A549 (cell line): ENCODE measurements around the gene CDKN2AIPNL. TPM values are rescaled to one million over a fixed set of nuclear protein-coding genes. Genes with fewer than 3 reads are reported as not detected.

Experiments used
- ATAC-seq, 2 experiments: fragments of 200-7000 bp in 1 of 2; fragments of >200 bp in 1 of 2; cut with Nextera tagmentation in 1 of 2; cut with Tn5 transposase in 1 of 2; 3 replicates each; pipeline versions ENCODE4 v1.8.0 to v1.9.1; 2018 to 2020; ENCODE audit warnings: mild to moderate bottlenecking in 1 of 2, moderate library complexity in 1 of 2
- CTCF ChIA-PET: fragments of 300-600 bp; sonication (Branson Sonifier 250); formaldehyde crosslinking; extraction: SDS; loops from one replicate; lab custom pipeline; 2021; ENCODE audit warnings: antibody characterized with exemption, inconsistent platforms; lab: Yijun Ruan, JAX
- POLR2A ChIA-PET: fragments of 350-600 bp; formaldehyde crosslinking; extraction: SDS; loops from one replicate; lab custom pipeline; 2021; ENCODE audit warnings: antibody characterized with exemption, inconsistent platforms; lab: Yijun Ruan, JAX
- DNase-seq, 2 experiments: peaks; one replicate each; pipeline versions ENCODE4 v3.0.0 to v3.0.0-alpha.2; 2011 to 2016; ENCODE audit warnings: low read depth in 1 of 2, low spot score in 1 of 2
- FAIRE-seq: peaks from 2 replicates; lab custom pipeline; 2011; peaks lifted over from hg19 to GRCh38; lab: Jason Lieb, UNC
- H3K27ac ChIP-seq, 2 experiments: fragments of >200 bp; sonication (Bioruptor Twin); formaldehyde crosslinking; 3 replicates each; pipeline ENCODE4 v1.5.1; 2016 to 2017
- H3K4me1 ChIP-seq: fragments of >200 bp; sonication (Bioruptor Twin); formaldehyde crosslinking; 3 replicates; pipeline ENCODE4 v1.6.1; 2016
- H3K4me2 ChIP-seq: fragments of >200 bp; sonication (Bioruptor Twin); formaldehyde crosslinking; 3 replicates; pipeline ENCODE4 v1.6.1; 2016
- H3K4me3 ChIP-seq: fragments of >200 bp; sonication (Bioruptor Twin); formaldehyde crosslinking; 3 replicates; pipeline ENCODE4 v1.5.1; 2016
- H3K9me3 ChIP-seq: fragments of >200 bp; sonication (Bioruptor Twin); formaldehyde crosslinking; 3 replicates; pipeline ENCODE4 v1.6.1; 2016
- BHLHE40 ChIP-seq: IDR thresholded peaks from 2 replicates; pipeline ENCODE4 v1.6.1; 2012; ENCODE audit warnings: low read depth, low read length, inconsistent platforms
- CBX2 ChIP-seq: fragments of 200-600 bp; sonication (generic); IDR thresholded peaks from 2 replicates; pipeline ENCODE4 v1.6.1; 2016; ENCODE audit warnings: low read depth, mild to moderate bottlenecking, borderline replicate concordance
- CBX8 ChIP-seq: fragments of 200-600 bp; sonication (generic); IDR thresholded peaks from 2 replicates; pipeline ENCODE4 v1.6.1; 2016
- CEBPB ChIP-seq, 2 experiments: fragments of >200 bp in 1 of 2; sonication (Bioruptor Twin) in 1 of 2; formaldehyde crosslinking in 1 of 2; IDR thresholded peaks; 2 replicates each; pipeline ENCODE4 v1.6.1; 2012 to 2016
- CHD4 ChIP-seq: fragments of 200-600 bp; sonication (generic); IDR thresholded peaks from 2 replicates; pipeline ENCODE4 v1.6.1; 2016; ENCODE audit warnings: antibody characterized with exemption, mild to moderate bottlenecking, borderline replicate concordance
- EHF ChIP-seq: fragments of 250-450 bp; sonication (Bioruptor Pico); IDR thresholded peaks from 2 replicates; pipeline ENCODE4 v1.5.0; 2020; ENCODE audit warnings: mild to moderate bottlenecking
- EHMT2 ChIP-seq: fragments of 200-600 bp; sonication (generic); IDR thresholded peaks from 2 replicates; pipeline ENCODE4 v1.6.1; 2016; ENCODE audit warnings: antibody characterized with exemption, low read depth, mild to moderate bottlenecking, moderate library complexity
- ELK1 ChIP-seq: fragments of 150-350 bp; IDR thresholded peaks from 2 replicates; pipeline ENCODE4 v1.6.1; 2014; ENCODE audit warnings: low read depth, mild to moderate bottlenecking, low read length
- EP300 ChIP-seq, 2 experiments: fragments of >200 bp; sonication (Bioruptor Twin); formaldehyde crosslinking; IDR thresholded peaks; 2 replicates in 1 of 2; 3 replicates in 1 of 2; pipeline ENCODE4 v1.6.1; 2016 to 2017
- HDAC2 ChIP-seq: fragments of 200-600 bp; sonication (generic); IDR thresholded peaks from 2 replicates; pipeline ENCODE4 v1.6.1; 2016
- HMGXB4 ChIP-seq: fragments of 250-450 bp; sonication (Bioruptor Pico); IDR thresholded peaks from 2 replicates; pipeline ENCODE4 v1.5.0; 2021; ENCODE audit warnings: mild to moderate bottlenecking, moderate library complexity, borderline replicate concordance
- HOXA7 ChIP-seq: fragments of 250-450 bp; sonication (Bioruptor Pico); IDR thresholded peaks from 2 replicates; pipeline ENCODE4 v1.5.0; 2020; ENCODE audit warnings: mild to moderate bottlenecking, moderate library complexity
- JUN ChIP-seq, 2 experiments: fragments of >200 bp; sonication (Bioruptor Twin); formaldehyde crosslinking; IDR thresholded peaks; 2 replicates in 1 of 2; 3 replicates in 1 of 2; pipeline ENCODE4 v1.6.1; 2016 to 2017
- KDM1A ChIP-seq: fragments of 200-600 bp; sonication (generic); IDR thresholded peaks from 2 replicates; pipeline ENCODE4 v1.6.1; 2016; ENCODE audit warnings: low read depth, mild to moderate bottlenecking
- KDM5A ChIP-seq: fragments of 200-600 bp; sonication (generic); IDR thresholded peaks from 2 replicates; pipeline ENCODE4 v1.6.1; 2016; ENCODE audit warnings: antibody characterized with exemption, mild to moderate bottlenecking
- MAFK ChIP-seq: fragments of 450-650 bp; IDR thresholded peaks from 2 replicates; pipeline ENCODE4 v1.6.1; 2014; ENCODE audit not compliant: partially characterized antibody
- NFE2L2 ChIP-seq: fragments of 150-350 bp; conservative IDR thresholded peaks from 2 replicates; pipeline ENCODE4 v1.6.1; 2014; ENCODE audit warnings: low read length
- NR3C1 ChIP-seq: fragments of >200 bp; sonication (Bioruptor Twin); formaldehyde crosslinking; IDR thresholded peaks from 3 replicates; pipeline ENCODE4 v1.6.1; 2017
- POLR2A ChIP-seq: IDR thresholded peaks from 2 replicates; pipeline ENCODE4 v1.6.1; 2012; ENCODE audit warnings: mild to moderate bottlenecking, low read length
- POLR2AphosphoS2 ChIP-seq: conservative IDR thresholded peaks from 2 replicates; pipeline ENCODE4 v1.6.1; 2012; ENCODE audit warnings: low read length, improper control_type of control experiment, inconsistent platforms
- RARB ChIP-seq: fragments of 250-450 bp; sonication (Bioruptor Pico); IDR thresholded peaks from 2 replicates; pipeline ENCODE4 v1.8.0; 2021; ENCODE audit warnings: mild to moderate bottlenecking, moderate library complexity
- RCOR1 ChIP-seq: fragments of 150-350 bp; IDR thresholded peaks from 2 replicates; pipeline ENCODE4 v1.6.1; 2014; ENCODE audit warnings: antibody characterized with exemption, low read length, low read depth
- REST ChIP-seq: fragments of 200-600 bp; sonication (generic); IDR thresholded peaks from 2 replicates; pipeline ENCODE4 v1.6.1; 2016; ENCODE audit warnings: antibody characterized with exemption, mild to moderate bottlenecking, moderate library complexity
- TFCP2L1 ChIP-seq: fragments of 250-450 bp; sonication (Bioruptor Pico); IDR thresholded peaks from 2 replicates; pipeline ENCODE4 v1.5.0; 2021; ENCODE audit warnings: mild to moderate bottlenecking
- TP53 ChIP-seq: fragments of 250-450 bp; sonication (Bioruptor Pico); IDR thresholded peaks from 2 replicates; pipeline ENCODE4 v1.5.0; 2021; ENCODE audit warnings: mild to moderate bottlenecking, moderate library complexity
- USF2 ChIP-seq: fragments of 450-650 bp; IDR thresholded peaks from 2 replicates; pipeline ENCODE4 v1.6.1; 2014; ENCODE audit warnings: antibody characterized with exemption
- ZNF302 ChIP-seq: fragments of 250-450 bp; sonication (Bioruptor Pico); IDR thresholded peaks from 2 replicates; pipeline ENCODE4 v1.9.0; 2021; ENCODE audit warnings: inconsistent platforms, mild to moderate bottlenecking, moderate library complexity
- ZSCAN20 ChIP-seq: fragments of 250-450 bp; sonication (Bioruptor Pico); IDR thresholded peaks from 2 replicates; pipeline ENCODE4 v1.8.0; 2022; ENCODE audit warnings: mild to moderate bottlenecking, moderate library complexity
- WGBS: methylation state at CpG from one replicate; pipeline ENCODE4 v1.1.6; 2017; ENCODE audit errors: missing lambda C conversion rate; 5-methylcytosine and 5-hydroxymethylcytosine counted together
- polyA plus RNA-seq, 4 experiments: library from polyadenylated mRNA; depleted of rRNA in 3 of 4; stranded (reverse); fragments of >200 nt; fragmentation: RNase III in 1 of 4; extraction: RNeasy Plus Mini Kit Qiagen cat#74134 plus additional on column Dnase treatment in 1 of 4; gene quantifications; 2 replicates in 3 of 4; 3 replicates in 1 of 4; pipeline ENCODE4 v1.2.3, GENCODE V29; 2011 to 2017

Gene CDKN2AIPNL
- polyA plus RNA-seq, 2 of the 4 experiments (the other 2 are of a cell fraction): 48.0 to 49.9 TPM

- H3K4me2 ChIP-seq: peak overlapping the region; percentile 53
- 38% methylated on average over 3 of the region's 7 CpGs for WGBS
Observed at GRCh38 chr5:134437847-134438581, 26.3 kb upstream of the CDKN2AIPNL start.

GRCh38 chr5:134437340-134437846, 25.7 kb upstream of the CDKN2AIPNL start:
- Histone ChIP-seq H3K9me3 (no peaks in the 10 kb centered on the region), H3K27ac (peak overlapping the region; percentile 55 to 89), H3K4me1 (peaks cover 53% of the 10 kb centered on the region), H3K4me3 (no peak overlapping the region), H3K4me2 (peak overlapping the region; percentile 53)
- ChIA-PET POLR2A (interaction anchor here (1.0 to 2.2 kb wide), 8 partner anchors 23 to 90 kb away, joined by 3 to 29 read pairs (median 6); partner anchors contain the start of gene CDKN2AIPNL), CTCF (interaction anchor here (0.6 to 2.1 kb wide), 7 partner anchors 10 to 156 kb away, joined by 3 to 9 read pairs (median 5); no protein-coding TSS in a partner anchor)
- ATAC-seq (peak in 1 of 2 experiments; percentile 6; a peak in 2 of 6 replicates), FAIRE-seq (no peak), DNase-seq (no peak)
- WGBS: 80% methylated on average over 2 of the region's 4 CpGs
- no peak for TF ChIP-seq CHD4
- no peak for TF ChIP-seq ELK1
- no peak for TF ChIP-seq EHF (CRISPR knock-in tag)
- no peak for TF ChIP-seq HMGXB4
- TF ChIP-seq CEBPB (IDR thresholded peaks at IDR 0.05): no peak
- TF ChIP-seq ZSCAN20: no peak
- no peak for TF ChIP-seq HDAC2
- TF ChIP-seq RARB: no peak
- no peak for TF ChIP-seq KDM1A
- TF ChIP-seq KDM5A: no peak
- no peak for TF ChIP-seq NR3C1
- no peak for TF ChIP-seq CBX2
- TF ChIP-seq POLR2AphosphoS2: no peak
- no peak for TF ChIP-seq TFCP2L1
- no peak for TF ChIP-seq EHMT2
- TF ChIP-seq JUN (IDR thresholded peaks at IDR 0.05): no peak
- no peak for TF ChIP-seq NFE2L2
- TF ChIP-seq HOXA7 (CRISPR knock-in tag): no peak
- TF ChIP-seq CBX8: no peak

More at GRCh38 chr5:134437847-134438581, 26.3 kb upstream of the CDKN2AIPNL start:
- ATAC-seq: peak in 1 of 2 experiments; percentile 13; a peak in 1 of 6 replicates
- Histone ChIP-seq H3K9me3 (no peaks in the 10 kb centered on the region), H3K4me3 (no peak overlapping the region), H3K27ac (peak overlapping the region; percentile 55 to 89; a peak in 5 of 6 replicates), H3K4me1 (peaks cover 50% of the 10 kb centered on the region)
- CTCF ChIA-PET: interaction anchor here (1.0 to 1.5 kb wide), 5 partner anchors 11 to 71 kb away, joined by 3 to 7 read pairs (median 3); no protein-coding TSS in a partner anchor
- POLR2A ChIA-PET: interaction anchor here (1.0 to 2.3 kb wide), 5 partner anchors 23 to 89 kb away, joined by 3 to 12 read pairs (median 5); no protein-coding TSS in a partner anchor
- TF ChIP-seq MAFK (peak; percentile 38), BHLHE40 (no peak), ZNF302 (CRISPR knock-in tag) (no peak), EP300 (IDR thresholded peaks at IDR 0.05) (no peak), POLR2A (no peak), USF2 (no peak), TP53 (no peak), RCOR1 (no peak), REST (no peak)
- FAIRE-seq: no peak
- no peak for DNase-seq
